ENCODE data around the gene LACRT.

LACRT gene

DNA sequence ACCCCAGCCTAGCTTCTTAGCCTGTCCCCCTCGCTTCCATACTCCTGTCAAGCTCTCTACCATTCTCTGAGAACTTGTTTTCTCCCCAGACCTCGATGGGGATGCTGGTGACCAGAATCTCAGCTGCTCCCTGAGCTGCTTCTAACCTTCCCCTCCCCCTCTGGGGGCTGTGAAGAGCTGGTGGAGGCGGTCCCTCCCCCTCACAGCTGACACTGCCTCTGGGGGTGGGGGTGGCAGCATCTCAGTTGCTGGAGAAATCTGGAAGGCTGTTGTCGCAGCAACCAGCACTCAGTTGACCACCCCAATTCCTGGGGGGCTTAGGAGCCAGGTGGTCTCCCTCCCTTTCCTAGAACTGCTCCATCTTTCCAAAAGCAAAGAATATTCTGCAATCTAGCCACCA, 51.0 kb downstream of the LACRT start:
- TF ChIP-seq NFIC (IDR thresholded peaks at IDR 0.05), result no peak
- TF ChIP-seq, protein P1, sequence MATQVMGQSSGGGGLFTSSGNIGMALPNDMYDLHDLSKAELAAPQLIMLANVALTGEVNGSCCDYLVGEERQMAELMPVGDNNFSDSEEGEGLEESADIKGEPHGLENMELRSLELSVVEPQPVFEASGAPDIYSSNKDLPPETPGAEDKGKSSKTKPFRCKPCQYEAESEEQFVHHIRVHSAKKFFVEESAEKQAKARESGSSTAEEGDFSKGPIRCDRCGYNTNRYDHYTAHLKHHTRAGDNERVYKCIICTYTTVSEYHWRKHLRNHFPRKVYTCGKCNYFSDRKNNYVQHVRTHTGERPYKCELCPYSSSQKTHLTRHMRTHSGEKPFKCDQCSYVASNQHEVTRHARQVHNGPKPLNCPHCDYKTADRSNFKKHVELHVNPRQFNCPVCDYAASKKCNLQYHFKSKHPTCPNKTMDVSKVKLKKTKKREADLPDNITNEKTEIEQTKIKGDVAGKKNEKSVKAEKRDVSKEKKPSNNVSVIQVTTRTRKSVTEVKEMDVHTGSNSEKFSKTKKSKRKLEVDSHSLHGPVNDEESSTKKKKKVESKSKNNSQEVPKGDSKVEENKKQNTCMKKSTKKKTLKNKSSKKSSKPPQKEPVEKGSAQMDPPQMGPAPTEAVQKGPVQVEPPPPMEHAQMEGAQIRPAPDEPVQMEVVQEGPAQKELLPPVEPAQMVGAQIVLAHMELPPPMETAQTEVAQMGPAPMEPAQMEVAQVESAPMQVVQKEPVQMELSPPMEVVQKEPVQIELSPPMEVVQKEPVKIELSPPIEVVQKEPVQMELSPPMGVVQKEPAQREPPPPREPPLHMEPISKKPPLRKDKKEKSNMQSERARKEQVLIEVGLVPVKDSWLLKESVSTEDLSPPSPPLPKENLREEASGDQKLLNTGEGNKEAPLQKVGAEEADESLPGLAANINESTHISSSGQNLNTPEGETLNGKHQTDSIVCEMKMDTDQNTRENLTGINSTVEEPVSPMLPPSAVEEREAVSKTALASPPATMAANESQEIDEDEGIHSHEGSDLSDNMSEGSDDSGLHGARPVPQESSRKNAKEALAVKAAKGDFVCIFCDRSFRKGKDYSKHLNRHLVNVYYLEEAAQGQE (IDR thresholded peaks at IDR 0.05; ENCODE audit: low read depth), result no peak
- no peak for TF ChIP-seq EP300 (IDR thresholded peaks at IDR 0.05; ENCODE audit: borderline replicate concordance)
- TF ChIP-seq TEAD4 (IDR thresholded peaks at IDR 0.05), result no peak
- no peak for TF ChIP-seq CREB1 (IDR thresholded peaks at IDR 0.05; ENCODE audit: low read depth)
- TF ChIP-seq YY1 (IDR thresholded peaks at IDR 0.05; ENCODE audit: low read depth), result no peak
- no peak for TF ChIP-seq TAF1 (IDR thresholded peaks at IDR 0.05; ENCODE audit: low read depth)
- no peak for TF ChIP-seq TCF12 (IDR thresholded peaks at IDR 0.05; ENCODE audit: low read depth)
- TF ChIP-seq, protein P2, sequence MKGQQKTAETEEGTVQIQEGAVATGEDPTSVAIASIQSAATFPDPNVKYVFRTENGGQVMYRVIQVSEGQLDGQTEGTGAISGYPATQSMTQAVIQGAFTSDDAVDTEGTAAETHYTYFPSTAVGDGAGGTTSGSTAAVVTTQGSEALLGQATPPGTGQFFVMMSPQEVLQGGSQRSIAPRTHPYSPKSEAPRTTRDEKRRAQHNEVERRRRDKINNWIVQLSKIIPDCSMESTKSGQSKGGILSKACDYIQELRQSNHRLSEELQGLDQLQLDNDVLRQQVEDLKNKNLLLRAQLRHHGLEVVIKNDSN (IDR thresholded peaks at IDR 0.05), result no peak
- TF ChIP-seq FOXM1 (IDR thresholded peaks at IDR 0.05; ENCODE audit: borderline replicate concordance, low read depth), result no peak
- TF ChIP-seq MAX (IDR thresholded peaks at IDR 0.05), result no peak
- TF ChIP-seq EGR1 (IDR thresholded peaks at IDR 0.05), result no peak
- no peak for TF ChIP-seq ZBTB7A (IDR thresholded peaks at IDR 0.05; ENCODE audit: low read depth)
- TF ChIP-seq RAD21 (IDR thresholded peaks at IDR 0.05; ENCODE audit: low read depth), result no peak
- no peak for TF ChIP-seq CEBPB (IDR thresholded peaks at IDR 0.05)

GRCh38 chr12:54581412-54581811, 53.3 kb downstream of the LACRT start:
- TF ChIP-seq, protein P1 (IDR thresholded peaks at IDR 0.05; ENCODE audit: low read depth), result no peak
- no peak for TF ChIP-seq TEAD4 (IDR thresholded peaks at IDR 0.05)
